ENCODE data around the gene TCERG1.

The TCERG1 gene

DNA sequence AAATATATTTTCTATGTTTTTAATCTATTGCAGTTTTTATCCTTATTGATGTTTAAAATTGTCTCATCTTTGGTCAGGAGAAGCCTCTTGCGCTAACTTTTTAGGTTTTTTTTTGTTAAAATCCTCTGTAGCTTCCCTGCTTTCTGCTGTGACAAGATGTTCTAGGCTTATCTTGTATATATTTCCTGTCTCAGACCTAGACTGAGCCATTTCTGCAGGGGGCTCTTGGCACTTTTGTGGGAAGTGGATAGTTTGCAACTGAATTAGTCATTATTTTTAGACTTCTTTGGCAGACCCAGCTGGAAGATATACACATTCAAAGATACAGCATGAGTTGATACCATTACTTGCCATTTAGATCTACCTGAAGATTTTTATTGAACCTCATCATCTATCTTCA is 28.8 kb downstream of the TCERG1 start:
- Histone ChIP-seq H3K27ac (ENCODE audit: low read depth in 2 of 2, low read length in 2 of 2) (no peak overlapping the region), H3K36me3 (ENCODE audit: control insufficient read depth in 2 of 2, insufficient read depth in 2 of 2, low read length in 2 of 2) (peaks cover 50 to 55% of the 10 kb centered on the region in 2 donors), H3K4me3 (ENCODE audit: low read length in 2 of 2) (no peak overlapping the region), H3K4me1 (ENCODE audit: control insufficient read depth in 2 of 2, insufficient read depth in 2 of 2, low read length in 2 of 2) (no peaks in the 10 kb centered on the region), H3K9ac (ENCODE audit: low read depth in 1 of 2, low read length in 2 of 2) (no peak overlapping the region), H3K9me3 (ENCODE audit: control insufficient read depth in 2 of 2, low read length in 2 of 2) (no peaks in the 10 kb centered on the region), H3K27me3 (ENCODE audit: control insufficient read depth in 2 of 2, insufficient read depth in 2 of 2, low read length in 2 of 2) (no peaks in the 10 kb centered on the region)

DNA sequence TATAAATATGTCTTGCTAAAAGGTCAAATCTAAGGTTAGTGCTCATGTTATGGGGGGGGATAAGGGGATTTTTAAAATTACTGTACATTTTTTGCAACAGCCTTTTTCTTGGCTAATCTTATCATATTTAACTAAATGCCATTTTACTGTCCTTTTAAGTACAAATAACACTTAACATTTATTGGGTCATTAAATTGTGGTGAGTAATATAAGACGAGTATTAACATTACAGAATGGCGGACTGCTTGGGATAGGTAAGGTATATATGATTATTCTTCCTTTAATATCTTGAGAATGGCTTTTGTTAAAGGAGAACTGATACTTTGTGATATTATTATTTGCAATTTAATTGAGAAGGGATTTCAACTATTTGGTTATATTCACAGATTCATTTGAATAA is 35.6 kb downstream of the TCERG1 start:
- no peak overlapping the region for H3K4me3 ChIP-seq (ENCODE audit: low read length in 2 of 2)
- no peaks in the 10 kb centered on the region for H3K4me1 ChIP-seq (ENCODE audit: control insufficient read depth in 2 of 2, insufficient read depth in 2 of 2, low read length in 2 of 2)
- no peak overlapping the region for H3K9ac ChIP-seq (ENCODE audit: low read depth in 1 of 2, low read length in 2 of 2)
- peaks cover 32 to 50% of the 10 kb centered on the region in 2 donors for H3K36me3 ChIP-seq (ENCODE audit: control insufficient read depth in 2 of 2, insufficient read depth in 2 of 2, low read length in 2 of 2)
- no peak overlapping the region for H3K27ac ChIP-seq (ENCODE audit: low read depth in 2 of 2, low read length in 2 of 2)
- H3K9me3 ChIP-seq (ENCODE audit: control insufficient read depth in 2 of 2, low read length in 2 of 2): no peaks in the 10 kb centered on the region
- H3K27me3 ChIP-seq (ENCODE audit: control insufficient read depth in 2 of 2, insufficient read depth in 2 of 2, low read length in 2 of 2): no peaks in the 10 kb centered on the region

DNA sequence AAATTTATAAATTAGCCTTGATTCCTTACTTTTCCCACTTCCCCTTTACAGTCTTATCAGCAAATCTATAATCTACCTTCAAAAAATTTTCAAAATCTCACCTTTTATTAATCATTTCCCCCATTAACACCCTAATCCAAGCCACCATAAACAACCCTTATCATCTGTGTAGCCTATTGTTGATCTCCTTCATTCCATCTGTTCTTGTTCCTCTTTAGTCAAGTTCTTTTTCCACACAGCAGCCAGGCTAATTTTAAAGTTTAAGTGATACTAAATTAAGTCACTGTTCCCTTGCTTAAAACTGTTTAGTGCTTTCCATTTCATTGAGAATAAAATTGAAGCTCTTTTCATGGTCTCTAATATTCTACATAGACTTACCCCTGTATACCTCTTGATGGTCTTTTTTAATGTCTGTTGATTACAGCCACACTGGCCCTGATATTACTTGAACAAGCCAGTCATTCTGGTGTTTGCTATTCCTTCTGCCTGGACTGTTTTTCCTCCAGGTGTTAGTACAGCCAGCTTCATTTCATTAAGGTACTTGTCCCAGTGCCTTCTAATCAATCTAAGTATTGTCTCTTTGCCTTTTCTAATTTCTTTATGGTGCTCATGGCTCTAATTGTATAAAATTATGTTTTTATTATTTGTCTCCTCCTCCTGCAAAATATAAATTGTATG is 37.7 kb downstream of the TCERG1 start:
- H3K27ac ChIP-seq (ENCODE audit: low read depth in 2 of 2, low read length in 2 of 2): no peak overlapping the region
- peaks cover 32 to 45% of the 10 kb centered on the region in 2 donors for H3K36me3 ChIP-seq (ENCODE audit: control insufficient read depth in 2 of 2, insufficient read depth in 2 of 2, low read length in 2 of 2)
- no peak overlapping the region for H3K4me3 ChIP-seq (ENCODE audit: low read length in 2 of 2)
- H3K27me3 ChIP-seq (ENCODE audit: control insufficient read depth in 2 of 2, insufficient read depth in 2 of 2, low read length in 2 of 2): no peaks in the 10 kb centered on the region
- no peak overlapping the region for H3K9ac ChIP-seq (ENCODE audit: low read depth in 1 of 2, low read length in 2 of 2)
- no peaks in the 10 kb centered on the region for H3K4me1 ChIP-seq (ENCODE audit: control insufficient read depth in 2 of 2, insufficient read depth in 2 of 2, low read length in 2 of 2)
- no peaks in the 10 kb centered on the region for H3K9me3 ChIP-seq (ENCODE audit: control insufficient read depth in 2 of 2, low read length in 2 of 2)

DNA sequence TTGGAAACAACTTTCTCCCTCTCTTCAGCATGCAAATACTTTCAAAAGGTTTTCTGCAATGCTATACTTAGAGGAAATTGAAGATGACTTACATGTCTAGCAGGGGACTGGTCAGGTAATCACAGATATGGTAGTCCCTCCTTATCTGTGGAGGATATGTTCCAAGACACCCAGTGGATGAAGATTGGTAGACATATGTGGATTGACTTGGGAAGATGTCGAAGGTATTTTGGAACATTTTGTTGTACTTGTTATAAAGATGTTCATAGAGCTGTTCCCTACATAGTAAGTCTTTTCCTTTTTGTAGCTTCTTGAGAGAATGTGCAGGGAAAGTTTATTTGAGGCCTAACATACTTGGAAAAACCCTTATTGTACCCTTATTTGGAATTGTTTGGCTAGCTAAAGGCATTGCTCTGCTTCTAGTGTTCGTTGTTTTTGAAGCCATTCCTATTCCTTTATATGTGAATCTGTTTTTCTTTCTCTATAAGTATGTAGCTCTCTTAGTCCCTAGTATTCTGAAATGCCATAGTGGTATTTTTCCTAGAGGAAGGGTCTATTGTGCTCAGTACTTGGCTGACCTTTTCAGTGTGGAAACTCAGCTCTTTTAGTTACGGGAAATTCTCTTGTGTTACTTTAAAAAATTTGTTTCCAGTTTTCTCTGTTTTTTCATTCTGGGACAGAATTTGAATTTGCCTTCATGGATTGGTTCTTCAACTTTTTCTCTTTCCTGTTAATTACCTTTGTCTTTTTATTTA is 43.1 kb downstream of the TCERG1 start:
- no peaks in the 10 kb centered on the region for H3K9me3 ChIP-seq (ENCODE audit: control insufficient read depth in 2 of 2, low read length in 2 of 2)
- no peaks in the 10 kb centered on the region for H3K4me1 ChIP-seq (ENCODE audit: control insufficient read depth in 2 of 2, insufficient read depth in 2 of 2, low read length in 2 of 2)
- peaks cover 16 to 17% of the 10 kb centered on the region in 2 donors for H3K36me3 ChIP-seq (ENCODE audit: control insufficient read depth in 2 of 2, insufficient read depth in 2 of 2, low read length in 2 of 2)
- H3K27ac ChIP-seq (ENCODE audit: low read depth in 2 of 2, low read length in 2 of 2): no peak overlapping the region
- no peak overlapping the region for H3K4me3 ChIP-seq (ENCODE audit: low read length in 2 of 2)
- no peaks in the 10 kb centered on the region for H3K27me3 ChIP-seq (ENCODE audit: control insufficient read depth in 2 of 2, insufficient read depth in 2 of 2, low read length in 2 of 2)
- H3K9ac ChIP-seq (ENCODE audit: low read depth in 1 of 2, low read length in 2 of 2): no peak overlapping the region

DNA sequence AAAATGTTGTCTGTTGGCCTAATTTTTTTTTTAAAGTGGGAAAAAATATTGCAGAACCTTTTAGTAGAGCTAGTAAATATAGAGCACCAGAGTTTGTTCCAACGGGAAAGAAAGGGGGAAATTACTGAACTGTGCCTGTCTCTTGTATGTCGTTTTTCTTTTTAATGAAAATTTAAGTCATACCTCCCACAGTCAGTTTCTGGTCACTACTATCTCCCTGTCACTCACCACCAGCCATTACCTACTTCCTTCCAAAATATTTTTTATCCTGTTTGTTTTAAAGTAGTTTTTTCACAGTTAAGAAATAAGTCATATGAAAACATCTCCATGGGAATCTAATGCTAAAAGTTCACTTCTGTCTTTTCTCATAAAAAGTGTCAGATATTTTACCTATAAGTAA is 47.5 kb downstream of the TCERG1 start:
- H3K4me1 ChIP-seq (ENCODE audit: control insufficient read depth in 2 of 2, insufficient read depth in 2 of 2, low read length in 2 of 2): no peaks in the 10 kb centered on the region
- H3K4me3 ChIP-seq (ENCODE audit: low read length in 2 of 2): no peak overlapping the region
- no peak overlapping the region for H3K27ac ChIP-seq (ENCODE audit: low read depth in 2 of 2, low read length in 2 of 2)

DNA sequence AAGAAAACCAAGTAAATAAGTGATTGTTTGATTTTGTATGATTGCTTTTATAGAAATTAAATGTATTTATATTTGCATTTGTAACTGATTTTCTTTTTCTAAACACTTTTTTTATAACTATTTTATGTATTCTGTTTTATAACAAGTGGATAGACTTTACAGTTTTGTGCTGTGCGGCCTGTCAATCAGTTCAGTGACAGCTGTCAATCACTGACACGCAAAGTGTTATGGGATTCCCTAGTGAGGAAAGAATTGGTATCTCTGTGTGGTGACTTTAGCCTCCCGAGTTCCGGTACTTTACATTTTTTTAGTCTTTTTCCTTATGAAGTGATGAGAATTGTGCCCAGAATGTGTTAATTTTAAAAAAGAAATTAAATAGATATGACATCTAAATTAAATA is 52.5 kb downstream of the TCERG1 start:
- Histone ChIP-seq H3K27ac (ENCODE audit: low read depth in 2 of 2, low read length in 2 of 2) (no peak overlapping the region), H3K4me1 (ENCODE audit: control insufficient read depth in 2 of 2, insufficient read depth in 2 of 2, low read length in 2 of 2) (no peaks in the 10 kb centered on the region), H3K9ac (ENCODE audit: low read depth in 1 of 2, low read length in 2 of 2) (no peak overlapping the region), H3K27me3 (ENCODE audit: control insufficient read depth in 2 of 2, insufficient read depth in 2 of 2, low read length in 2 of 2) (no peaks in the 10 kb centered on the region), H3K4me3 (ENCODE audit: low read length in 2 of 2) (no peak overlapping the region), H3K9me3 (ENCODE audit: control insufficient read depth in 2 of 2, low read length in 2 of 2) (no peaks in the 10 kb centered on the region), H3K36me3 (ENCODE audit: control insufficient read depth in 2 of 2, insufficient read depth in 2 of 2, low read length in 2 of 2) (peaks cover 25 to 30% of the 10 kb centered on the region in 2 donors)

More for the DNA sequence above, 47.5 kb downstream of the TCERG1 start:
- Histone ChIP-seq H3K27me3 (ENCODE audit: control insufficient read depth in 2 of 2, insufficient read depth in 2 of 2, low read length in 2 of 2) (no peaks in the 10 kb centered on the region), H3K9me3 (ENCODE audit: control insufficient read depth in 2 of 2, low read length in 2 of 2) (no peaks in the 10 kb centered on the region), H3K9ac (ENCODE audit: low read depth in 1 of 2, low read length in 2 of 2) (no peak overlapping the region), H3K36me3 (ENCODE audit: control insufficient read depth in 2 of 2, insufficient read depth in 2 of 2, low read length in 2 of 2) (peaks cover 19 to 25% of the 10 kb centered on the region in 2 donors)

DNA sequence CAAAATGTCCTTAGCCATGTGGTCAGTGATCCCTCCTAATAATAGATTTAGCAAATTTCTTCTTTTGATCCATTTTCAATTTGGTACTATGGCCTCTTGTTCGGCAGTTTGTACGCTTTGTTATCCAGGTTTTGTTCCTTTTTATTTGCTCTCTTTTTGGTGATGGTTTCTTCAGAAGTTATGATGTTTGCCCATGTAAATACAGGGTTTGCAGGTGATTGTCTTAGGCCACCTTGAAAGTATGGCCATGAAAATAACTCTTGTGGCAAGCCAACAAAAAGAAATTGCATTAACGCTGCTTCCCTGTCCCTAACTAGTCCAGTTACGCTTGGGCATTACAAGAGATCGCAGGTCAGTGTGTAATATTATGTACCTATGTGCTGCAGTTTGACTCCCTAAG is 60.3 kb downstream of the TCERG1 start:
- H3K4me3 ChIP-seq (ENCODE audit: low read length in 2 of 2): no peak overlapping the region
- H3K9ac ChIP-seq (ENCODE audit: low read depth in 1 of 2, low read length in 2 of 2): no peak overlapping the region
- no peaks in the 10 kb centered on the region for H3K27me3 ChIP-seq (ENCODE audit: control insufficient read depth in 2 of 2, insufficient read depth in 2 of 2, low read length in 2 of 2)
- peaks cover 65 to 70% of the 10 kb centered on the region in 2 donors for H3K36me3 ChIP-seq (ENCODE audit: control insufficient read depth in 2 of 2, insufficient read depth in 2 of 2, low read length in 2 of 2)
- H3K4me1 ChIP-seq (ENCODE audit: control insufficient read depth in 2 of 2, insufficient read depth in 2 of 2, low read length in 2 of 2): no peaks in the 10 kb centered on the region
- no peak overlapping the region for H3K27ac ChIP-seq (ENCODE audit: low read depth in 2 of 2, low read length in 2 of 2)
- no peaks in the 10 kb centered on the region for H3K9me3 ChIP-seq (ENCODE audit: control insufficient read depth in 2 of 2, low read length in 2 of 2)

DNA sequence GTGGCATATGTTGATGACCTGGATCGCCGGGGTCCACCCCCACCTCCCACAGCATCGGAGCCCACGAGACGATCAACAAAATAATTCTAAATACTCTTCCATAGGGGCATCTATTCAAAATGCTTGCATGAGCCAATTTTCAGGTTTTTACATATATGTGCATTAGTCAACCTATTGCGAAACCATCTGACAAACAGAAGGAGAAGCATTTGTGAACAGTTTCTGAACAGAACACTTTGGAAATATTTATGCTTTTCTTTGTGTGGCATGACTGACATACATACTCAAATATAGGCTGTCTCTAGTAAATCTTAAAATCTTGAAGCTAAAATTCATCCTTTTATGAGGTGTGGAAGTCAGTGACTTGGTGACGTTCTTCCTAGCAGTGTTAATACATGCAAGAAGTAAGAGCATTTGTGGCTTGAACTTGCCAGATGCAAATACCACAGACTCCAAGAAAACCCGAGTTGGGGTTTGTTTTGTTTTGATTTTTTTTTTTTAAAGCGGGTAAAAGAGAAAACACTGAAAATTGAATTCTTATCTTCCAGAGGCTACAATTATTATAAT is 63.5 kb downstream of the TCERG1 start:
- H3K4me3 ChIP-seq (ENCODE audit: low read length in 2 of 2): no peak overlapping the region
- peaks cover 0 to 2% of the 10 kb centered on the region in 2 donors for H3K4me1 ChIP-seq (ENCODE audit: control insufficient read depth in 2 of 2, insufficient read depth in 2 of 2, low read length in 2 of 2)
- peaks cover 50 to 52% of the 10 kb centered on the region in 2 donors for H3K36me3 ChIP-seq (ENCODE audit: control insufficient read depth in 2 of 2, insufficient read depth in 2 of 2, low read length in 2 of 2)
- H3K9me3 ChIP-seq (ENCODE audit: control insufficient read depth in 2 of 2, low read length in 2 of 2): no peaks in the 10 kb centered on the region
- no peak overlapping the region for H3K9ac ChIP-seq (ENCODE audit: low read depth in 1 of 2, low read length in 2 of 2)
- no peaks in the 10 kb centered on the region for H3K27me3 ChIP-seq (ENCODE audit: control insufficient read depth in 2 of 2, insufficient read depth in 2 of 2, low read length in 2 of 2)
- H3K27ac ChIP-seq (ENCODE audit: low read depth in 2 of 2, low read length in 2 of 2): no peak overlapping the region

DNA sequence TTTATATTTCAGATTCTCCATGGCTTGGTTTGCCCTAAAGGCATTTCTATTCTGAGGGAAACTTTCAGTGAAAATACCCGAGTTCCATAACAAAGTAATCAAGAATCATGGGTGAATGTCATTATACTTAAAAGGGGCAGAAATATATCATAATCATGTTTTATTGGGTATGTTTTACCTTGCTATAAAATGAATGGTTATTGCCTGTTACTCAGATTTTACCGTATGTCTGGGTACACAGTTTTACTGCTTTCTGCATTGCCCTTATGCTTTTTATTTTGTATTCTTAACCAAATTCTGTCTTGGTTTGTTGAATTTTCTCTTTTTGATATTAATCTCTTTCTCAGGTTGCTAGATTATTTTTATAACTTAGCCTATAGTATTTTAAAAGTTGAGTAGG is 66.3 kb downstream of the TCERG1 start:
- Histone ChIP-seq H3K36me3 (ENCODE audit: control insufficient read depth in 2 of 2, insufficient read depth in 2 of 2, low read length in 2 of 2) (peaks cover 28 to 32% of the 10 kb centered on the region in 2 donors), H3K9me3 (ENCODE audit: control insufficient read depth in 2 of 2, low read length in 2 of 2) (no peaks in the 10 kb centered on the region), H3K27me3 (ENCODE audit: control insufficient read depth in 2 of 2, insufficient read depth in 2 of 2, low read length in 2 of 2) (no peaks in the 10 kb centered on the region), H3K27ac (ENCODE audit: low read depth in 2 of 2, low read length in 2 of 2) (no peak overlapping the region), H3K4me1 (ENCODE audit: control insufficient read depth in 2 of 2, insufficient read depth in 2 of 2, low read length in 2 of 2) (peaks cover 0 to 2% of the 10 kb centered on the region in 2 donors), H3K9ac (ENCODE audit: low read depth in 1 of 2, low read length in 2 of 2) (no peak overlapping the region), H3K4me3 (ENCODE audit: low read length in 2 of 2) (no peak overlapping the region)

DNA sequence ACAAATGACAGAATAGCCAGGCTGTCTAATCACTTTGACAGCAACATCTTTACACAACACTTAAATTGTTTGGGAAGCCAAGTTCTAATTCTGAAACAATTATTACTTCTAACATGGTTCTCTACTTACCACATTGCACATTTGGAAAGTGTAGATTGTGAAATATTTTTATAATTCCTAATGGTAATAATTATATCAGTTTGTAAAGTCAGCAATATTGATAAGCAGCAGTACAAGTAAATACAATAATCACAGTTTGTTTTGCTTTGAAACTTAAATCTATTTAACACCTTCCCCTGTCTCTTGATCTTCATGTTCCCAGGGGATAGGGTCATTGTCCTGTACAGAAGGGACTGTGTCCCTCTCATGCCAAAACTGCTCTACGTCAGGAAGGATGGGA is 67.4 kb downstream of the TCERG1 start:
- Histone ChIP-seq H3K9me3 (ENCODE audit: control insufficient read depth in 2 of 2, low read length in 2 of 2) (no peaks in the 10 kb centered on the region), H3K9ac (ENCODE audit: low read depth in 1 of 2, low read length in 2 of 2) (no peak overlapping the region), H3K4me3 (ENCODE audit: low read length in 2 of 2) (no peak overlapping the region), H3K27ac (ENCODE audit: low read depth in 2 of 2, low read length in 2 of 2) (no peak overlapping the region), H3K4me1 (ENCODE audit: control insufficient read depth in 2 of 2, insufficient read depth in 2 of 2, low read length in 2 of 2) (peaks cover 0 to 2% of the 10 kb centered on the region in 2 donors), H3K36me3 (ENCODE audit: control insufficient read depth in 2 of 2, insufficient read depth in 2 of 2, low read length in 2 of 2) (peaks cover 18 to 22% of the 10 kb centered on the region in 2 donors), H3K27me3 (ENCODE audit: control insufficient read depth in 2 of 2, insufficient read depth in 2 of 2, low read length in 2 of 2) (no peaks in the 10 kb centered on the region)
